NCI-H446 (cell line): ENCODE data around the gene TNS1.

ENCODE experiments used
- DNase-seq, 2 experiments: peaks; one replicate each; lab custom pipeline; 2025; lab: John Stamatoyannopoulos, UW

Gene TNS1

DNA sequence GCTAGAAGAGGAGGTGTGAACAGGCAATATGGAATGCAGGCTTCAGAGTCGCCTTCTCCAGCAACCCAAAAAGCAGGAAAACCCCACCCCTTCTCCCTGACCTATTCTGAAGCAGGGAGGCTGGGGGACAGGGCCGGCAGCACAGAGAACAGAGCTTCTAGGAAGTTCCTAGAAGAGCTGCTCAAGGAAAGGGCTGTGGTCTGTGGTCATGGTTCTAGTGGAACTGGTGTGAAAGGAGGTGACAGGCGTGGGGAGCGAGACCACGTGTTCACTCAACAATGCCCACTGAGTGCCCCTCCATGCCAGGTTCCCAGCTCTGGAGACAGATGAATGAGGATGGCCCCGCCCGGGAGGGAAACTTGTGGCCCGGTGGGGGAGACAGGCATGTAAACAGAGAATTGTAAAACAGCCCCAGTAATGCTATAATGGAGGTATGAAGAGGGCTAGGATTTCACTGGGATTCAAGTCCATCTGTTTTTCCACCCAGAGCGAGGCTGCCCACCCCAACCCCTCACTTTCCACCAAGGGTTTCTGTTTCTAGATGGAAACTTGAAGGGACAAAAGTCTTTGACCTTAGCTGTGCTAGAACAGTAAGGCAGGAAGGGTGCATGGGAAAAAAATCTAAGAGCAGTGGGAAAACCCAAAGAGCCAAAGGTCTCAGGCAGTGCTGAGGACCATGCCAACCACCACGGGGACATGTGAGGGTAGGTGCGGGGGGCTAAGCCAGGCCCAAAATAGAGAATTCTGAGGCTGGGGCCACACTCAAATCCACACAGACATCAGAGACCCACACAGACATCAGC is 71.8 kb downstream of the TNS1 start:
- no peak for DNase-seq

DNA sequence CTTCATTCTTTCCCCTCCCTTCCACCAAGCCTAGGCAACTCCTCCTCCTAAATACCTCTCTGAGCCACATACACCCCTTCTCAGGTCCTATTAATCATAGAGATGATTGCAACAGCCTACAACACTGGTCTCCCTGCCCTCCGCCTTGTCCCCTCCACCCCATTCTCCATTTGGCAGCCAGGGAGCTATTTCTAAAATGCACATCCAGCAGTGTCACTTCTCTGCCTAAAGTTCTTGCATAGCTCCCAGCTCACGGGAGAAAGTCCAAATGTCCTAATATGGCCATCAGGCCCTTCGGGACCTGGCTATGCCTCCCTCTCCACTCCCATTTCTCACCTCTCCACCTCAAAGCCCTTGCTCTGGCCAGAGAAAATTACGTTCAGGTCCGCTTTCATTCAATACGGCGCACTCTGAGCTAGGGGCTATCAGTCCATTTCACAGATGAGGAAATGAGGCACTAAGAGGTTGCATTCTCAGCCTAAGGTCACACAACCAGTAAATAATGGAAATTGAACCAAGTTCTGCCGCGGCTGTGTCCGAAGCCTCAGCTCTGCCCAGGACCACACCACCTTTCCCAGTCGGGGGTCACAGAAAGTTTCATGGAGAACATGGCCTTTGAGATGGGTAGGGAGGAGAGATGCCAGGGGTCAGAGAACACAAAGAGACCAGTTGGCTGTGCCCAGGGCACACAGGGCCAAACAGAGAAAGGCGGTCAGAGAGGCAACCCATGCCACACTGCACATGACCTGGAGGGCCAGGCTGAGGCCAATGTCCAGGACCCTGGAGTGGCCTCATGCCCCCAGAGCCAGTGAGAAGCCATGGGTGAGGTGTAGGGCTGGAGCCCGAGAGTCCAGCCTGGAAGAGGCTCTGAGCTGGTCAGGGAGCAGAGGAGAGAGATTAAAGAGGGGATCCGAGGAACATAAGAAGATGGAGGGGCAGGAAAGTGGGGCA is 72.8 kb downstream of the TNS1 start:
- DNase-seq: no peak

DNA sequence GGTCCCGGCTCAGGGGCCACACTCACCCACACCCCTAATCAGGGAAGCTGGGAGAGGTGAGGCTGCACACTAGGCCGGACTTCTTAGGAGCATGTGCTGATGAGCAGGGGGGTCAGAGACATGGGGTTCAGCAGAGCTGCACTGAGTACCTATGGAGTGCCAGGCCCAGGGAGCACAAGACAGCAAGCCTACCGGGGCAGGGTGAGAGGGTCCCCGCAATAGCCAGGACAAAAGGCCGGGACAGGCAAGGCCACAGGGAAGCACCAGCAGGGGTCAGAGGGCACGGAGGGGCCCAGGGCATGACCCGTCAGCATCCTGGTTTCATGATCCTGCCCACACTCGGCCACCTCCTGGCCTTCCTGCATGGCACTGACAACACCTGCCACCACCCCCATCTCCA is 73.5 kb downstream of the TNS1 start:
- DNase-seq: no peak

DNA sequence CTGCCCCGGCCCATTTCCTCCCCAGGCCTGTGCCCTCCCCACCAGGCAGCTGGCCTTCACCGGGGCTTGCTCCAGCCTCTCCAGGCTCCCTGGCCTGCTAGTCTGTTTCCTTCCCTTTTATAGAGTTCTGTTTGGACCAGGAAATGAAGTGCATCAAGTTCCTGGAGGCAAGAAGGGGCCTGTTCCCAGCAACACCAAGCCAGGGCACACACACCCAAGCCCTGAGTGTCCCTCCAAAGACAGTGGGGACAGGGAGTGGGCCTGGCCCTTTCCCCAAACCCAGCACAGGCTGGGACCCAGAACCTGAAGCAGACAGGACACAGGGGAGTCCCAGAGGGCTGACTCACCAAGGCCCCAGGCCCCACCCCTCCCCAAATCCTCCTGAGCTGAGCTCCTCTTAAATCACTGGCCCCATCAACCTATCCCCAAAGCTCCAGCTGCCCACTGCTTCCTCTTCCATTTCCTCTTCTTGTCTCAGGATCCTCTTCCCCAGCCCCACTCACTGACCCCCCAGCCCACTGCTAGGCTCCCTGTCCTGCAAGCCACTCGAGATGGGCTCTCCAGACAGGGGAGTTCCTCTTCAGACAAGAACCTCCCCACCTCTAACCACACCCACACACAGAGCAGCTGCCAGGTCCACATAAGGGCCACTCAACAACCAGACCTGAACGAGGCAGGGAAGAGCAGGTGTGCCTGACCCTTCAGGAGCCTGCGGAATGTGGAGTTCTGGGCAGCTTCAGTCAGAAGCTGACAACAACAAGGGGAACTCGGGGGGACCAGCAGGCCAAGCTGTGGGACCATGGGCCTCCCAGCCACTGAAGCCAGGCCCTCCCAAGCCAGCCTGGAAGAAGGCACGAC is 74.2 kb downstream of the TNS1 start:
- no peak for DNase-seq

DNA sequence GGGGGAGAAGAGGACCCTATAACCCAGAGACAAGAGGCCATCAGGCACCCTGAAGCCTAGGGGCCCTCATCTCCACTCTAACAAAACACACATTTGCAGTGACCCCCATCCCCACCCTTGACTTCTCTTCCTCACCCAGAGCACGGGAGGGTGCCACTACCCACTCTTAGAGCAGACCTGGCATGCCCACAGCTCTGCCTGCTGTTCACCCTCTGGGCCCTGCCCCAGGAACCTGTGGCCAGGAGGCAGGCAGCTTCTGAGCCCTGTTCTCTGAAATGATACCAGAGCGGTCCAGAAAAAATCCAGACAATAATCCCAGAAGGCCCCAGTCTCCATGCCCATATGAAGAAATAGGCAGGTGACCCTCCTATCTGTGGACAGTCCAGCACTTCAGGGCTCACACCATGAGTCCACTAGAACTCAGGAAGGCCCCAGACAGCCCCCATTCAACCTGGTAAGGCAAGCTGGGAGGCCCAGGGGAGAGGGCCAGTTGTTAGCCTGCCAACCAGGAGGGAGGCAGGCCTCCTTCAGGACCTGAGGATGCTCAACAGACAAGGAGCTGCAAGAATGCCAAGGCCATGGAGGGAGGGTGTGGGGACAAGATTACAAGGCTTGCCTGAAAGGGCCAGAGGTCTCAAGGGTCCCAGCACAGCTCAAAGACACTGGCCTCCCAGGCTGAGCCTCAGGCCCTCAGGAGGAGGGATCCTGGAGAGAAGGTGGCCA is 75.0 kb downstream of the TNS1 start:
- no peak for DNase-seq

DNA sequence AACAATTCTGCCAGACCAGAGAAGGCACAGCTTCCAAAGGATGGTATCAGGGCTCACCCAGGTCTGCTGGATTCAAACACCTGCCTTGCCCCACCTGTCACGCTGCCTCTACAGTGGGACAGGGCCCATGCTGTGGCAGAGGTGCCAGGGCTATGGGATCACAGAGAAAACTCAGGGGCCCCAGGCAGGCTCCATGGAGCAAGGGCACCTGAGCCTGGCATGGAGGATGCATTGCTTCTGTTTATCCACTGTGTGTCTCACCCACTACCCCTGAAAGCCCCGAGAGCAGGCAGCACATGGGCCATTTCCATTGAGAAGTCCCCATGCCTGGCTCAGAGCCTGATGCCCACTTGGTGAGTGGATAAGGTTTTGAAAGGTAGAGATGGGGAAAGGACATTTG is 76.0 kb downstream of the TNS1 start:
- DNase-seq: no peak

DNA sequence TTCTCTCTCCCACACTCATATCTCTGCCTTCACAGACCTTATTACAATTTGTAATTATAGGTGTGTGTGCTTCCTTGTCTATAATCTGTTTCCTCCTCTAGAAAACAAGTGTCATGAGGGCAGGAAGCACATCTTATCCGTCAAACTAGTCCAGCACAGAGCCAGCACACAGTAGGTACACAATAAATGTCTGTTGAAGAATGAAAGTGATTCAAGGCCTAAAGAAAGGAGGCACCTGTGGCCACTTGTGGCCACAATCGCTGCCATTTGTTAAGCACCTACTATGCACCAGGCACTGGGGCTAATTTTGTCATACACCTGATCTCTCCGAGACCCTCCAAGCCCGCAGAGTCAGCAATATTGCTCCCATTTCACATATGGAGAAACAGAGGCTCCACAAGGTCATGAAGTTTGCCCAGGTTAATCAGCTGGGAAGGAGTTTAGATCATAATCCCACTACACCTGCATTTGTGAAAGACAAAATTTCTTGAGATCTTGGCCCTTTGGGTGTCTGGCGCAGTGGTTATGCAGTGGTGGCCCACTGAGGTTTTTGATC is 78.4 kb downstream of the TNS1 start:
- DNase-seq: no peak

DNA sequence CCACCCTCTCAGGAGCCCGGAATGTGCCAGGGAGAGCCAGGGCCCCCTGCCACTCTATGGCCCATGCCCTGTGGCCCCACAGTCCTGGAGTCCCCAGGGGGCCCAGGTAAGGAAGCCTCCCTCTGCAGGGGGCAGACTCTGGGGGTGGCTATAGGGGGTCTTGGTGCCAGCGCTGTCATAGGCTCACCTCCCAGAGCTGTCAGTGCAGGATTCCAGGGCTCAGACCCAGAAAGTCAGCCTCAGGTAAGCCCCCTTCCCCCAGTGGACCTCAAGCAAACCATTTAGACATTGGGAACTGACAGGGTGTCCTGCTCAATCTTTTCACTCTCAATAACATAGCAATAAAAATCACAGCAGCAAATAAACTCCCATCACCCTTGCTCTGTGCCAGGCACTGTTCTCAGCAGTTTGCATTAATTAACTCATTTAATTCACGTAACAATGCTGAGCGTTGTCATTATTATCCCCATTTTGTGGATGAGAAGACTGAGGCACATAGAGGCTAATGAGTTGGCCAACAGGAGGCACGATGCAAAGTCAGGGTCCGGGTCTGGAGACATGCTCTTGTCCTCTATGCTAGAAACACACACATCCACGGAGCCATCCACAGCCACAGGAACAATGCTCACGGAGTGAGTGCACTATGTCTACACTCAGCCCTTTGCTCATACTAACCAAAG is 79.6 kb downstream of the TNS1 start:
- DNase-seq: no peak

DNA sequence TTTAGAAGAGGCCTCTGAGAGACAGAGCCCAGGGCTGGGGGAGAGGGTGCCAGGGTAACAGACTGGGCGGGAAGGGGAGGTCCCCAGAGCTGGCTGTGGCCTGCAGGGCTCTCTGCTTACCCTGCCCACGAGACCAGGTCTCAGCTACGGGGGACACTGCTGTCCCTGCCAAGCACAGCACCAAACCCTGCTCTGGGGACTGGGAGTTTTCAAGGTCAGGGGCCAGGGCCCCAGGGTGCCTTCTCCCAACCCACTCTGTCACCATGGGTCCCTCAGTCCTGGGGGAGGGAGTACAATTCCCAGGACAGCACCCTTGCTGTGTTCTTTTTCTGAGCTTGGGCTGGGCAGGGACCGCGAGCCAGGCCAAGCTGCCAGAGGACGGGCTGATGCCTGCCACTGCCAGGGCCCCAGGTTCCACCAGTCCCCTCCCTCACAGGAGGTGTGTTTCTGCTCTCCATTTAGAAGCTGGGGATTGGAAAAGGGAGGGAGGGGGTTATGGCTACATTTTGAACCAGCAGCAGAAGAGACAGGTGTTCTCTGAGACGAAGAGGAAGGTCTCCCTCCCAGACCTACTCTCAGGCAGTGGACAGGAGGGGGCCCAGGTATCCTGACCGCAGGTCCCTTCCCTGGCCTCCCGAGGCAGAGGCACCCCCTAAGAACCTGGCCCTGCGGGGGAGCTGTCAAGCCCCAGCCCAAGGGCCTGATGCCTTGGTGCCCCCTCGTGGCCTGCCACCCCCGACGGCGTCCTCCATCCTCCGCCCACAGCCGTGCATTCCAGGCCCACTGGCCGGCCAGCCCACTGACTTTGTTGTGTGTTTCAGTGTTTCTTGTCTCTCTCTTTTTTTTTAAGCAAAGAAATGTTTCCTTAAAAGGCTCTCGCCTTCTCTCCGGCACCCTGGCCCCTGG is 80.4 kb downstream of the TNS1 start:
- DNase-seq: no peak

DNA sequence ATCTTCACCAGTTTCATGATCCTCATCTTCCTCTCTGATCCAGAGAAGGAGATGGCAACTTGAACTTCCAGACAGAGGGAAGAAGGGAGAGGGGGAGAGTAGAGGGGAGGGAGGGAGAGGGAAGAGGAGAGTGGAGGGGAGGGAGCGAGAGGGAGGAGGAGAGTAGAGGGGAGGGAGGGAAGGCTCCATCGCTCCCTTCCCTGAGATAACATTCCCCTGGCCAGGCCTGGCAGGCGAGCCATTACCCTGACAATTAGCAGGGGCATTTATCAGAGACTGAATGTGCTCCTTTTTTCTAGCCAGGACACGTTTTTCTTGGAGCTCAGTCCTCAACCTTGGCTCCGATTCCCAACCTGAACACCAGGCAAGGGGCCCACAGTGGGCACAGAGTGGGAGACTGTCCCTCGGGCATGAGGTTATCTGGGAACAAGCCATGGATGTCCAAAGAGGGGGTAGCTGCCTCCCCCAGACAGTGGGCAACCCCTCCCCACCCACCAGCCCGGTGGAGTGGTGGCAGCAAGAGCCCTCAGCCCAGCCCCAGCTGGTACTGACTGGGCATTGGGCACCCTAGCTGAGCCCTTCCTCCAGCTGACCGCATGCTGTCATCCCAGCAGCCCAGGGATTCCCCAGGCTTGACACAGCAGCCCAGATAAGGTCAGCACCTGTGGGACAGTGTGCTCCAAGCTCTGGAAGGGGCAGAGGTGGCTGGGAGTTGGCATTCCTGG is 81.8 kb downstream of the TNS1 start:
- no peak for DNase-seq

DNA sequence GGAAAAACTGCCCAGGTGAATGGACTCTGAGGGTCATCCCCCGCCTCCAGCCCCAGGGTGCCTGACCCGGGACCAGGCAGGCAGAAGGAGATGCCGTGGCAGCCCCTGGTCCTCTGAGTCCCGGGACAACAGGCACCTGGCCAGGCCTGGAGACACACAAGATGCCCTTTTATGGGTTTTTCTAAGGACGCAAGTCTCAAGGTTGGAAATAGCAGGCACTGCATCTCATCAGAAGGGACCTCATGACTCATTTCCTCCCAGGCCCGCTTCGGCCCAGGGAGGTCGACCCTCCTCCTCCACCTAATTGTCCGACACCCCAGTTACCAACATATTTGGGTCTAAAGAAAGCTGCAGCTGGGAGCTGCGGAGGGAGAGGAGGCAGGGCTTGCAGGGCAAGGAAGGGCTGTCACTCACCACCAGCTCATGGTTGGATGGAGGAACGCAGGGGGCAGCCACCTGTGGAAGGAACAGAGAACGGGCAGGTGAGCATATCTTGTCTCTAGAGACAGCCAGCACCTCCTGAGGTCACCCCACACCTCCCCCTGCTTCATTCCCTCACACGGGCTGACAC is 82.9 kb downstream of the TNS1 start:
- no peak for DNase-seq

DNA sequence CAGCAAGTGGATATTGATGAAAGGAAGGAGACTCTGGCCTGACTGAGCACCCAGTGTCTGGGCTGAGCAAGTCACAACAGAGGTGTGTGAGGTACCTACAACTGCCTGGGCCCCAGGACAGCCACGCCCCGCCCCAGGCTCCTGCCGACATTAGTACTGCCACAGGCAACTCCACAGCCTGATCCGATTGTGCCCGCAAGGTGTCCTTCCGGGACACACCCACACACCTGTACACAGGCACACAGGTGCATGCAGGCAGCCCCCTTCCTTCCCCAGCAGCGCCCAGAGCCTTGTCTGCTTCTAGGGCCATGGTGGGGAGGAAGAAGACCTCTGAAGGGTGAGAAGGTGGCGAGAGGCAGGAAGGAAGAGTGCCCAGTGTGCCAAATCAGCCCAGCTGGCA is 83.6 kb downstream of the TNS1 start:
- no peak for DNase-seq

DNA sequence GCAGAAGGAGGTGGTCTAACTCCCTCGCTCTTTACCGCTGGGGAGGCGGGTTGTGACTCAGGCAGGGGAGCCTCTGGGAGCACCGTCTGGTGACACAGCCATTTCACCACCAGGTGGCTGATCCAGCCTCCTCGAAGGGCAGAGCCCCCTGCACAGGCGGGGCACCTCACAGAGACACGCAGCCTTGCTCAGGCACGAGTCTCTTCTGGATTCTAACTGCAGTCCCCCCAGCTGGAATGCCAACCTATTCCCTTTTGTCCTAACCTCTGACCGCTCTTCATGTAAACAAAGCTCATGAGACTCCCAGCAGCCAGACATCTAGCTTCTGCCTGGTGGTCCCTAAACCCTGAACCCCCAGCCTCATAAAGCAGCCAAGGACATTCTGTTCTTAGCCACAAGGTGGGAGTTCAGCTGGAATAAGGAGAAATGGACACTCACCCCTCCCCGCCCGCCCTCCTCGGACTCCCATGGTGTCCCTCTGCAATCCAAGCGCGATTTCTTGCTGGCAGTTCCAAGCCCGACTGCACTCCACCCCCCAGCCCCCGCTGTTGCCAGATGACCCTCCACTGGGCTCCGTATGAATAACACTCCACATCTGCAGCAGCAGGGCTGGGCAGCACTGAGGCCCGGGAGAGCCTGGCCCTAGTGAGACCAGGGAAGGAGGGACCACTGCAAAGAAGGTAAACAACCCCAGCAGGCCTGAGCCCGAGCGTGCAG is 84.3 kb downstream of the TNS1 start:
- no peak for DNase-seq

DNA sequence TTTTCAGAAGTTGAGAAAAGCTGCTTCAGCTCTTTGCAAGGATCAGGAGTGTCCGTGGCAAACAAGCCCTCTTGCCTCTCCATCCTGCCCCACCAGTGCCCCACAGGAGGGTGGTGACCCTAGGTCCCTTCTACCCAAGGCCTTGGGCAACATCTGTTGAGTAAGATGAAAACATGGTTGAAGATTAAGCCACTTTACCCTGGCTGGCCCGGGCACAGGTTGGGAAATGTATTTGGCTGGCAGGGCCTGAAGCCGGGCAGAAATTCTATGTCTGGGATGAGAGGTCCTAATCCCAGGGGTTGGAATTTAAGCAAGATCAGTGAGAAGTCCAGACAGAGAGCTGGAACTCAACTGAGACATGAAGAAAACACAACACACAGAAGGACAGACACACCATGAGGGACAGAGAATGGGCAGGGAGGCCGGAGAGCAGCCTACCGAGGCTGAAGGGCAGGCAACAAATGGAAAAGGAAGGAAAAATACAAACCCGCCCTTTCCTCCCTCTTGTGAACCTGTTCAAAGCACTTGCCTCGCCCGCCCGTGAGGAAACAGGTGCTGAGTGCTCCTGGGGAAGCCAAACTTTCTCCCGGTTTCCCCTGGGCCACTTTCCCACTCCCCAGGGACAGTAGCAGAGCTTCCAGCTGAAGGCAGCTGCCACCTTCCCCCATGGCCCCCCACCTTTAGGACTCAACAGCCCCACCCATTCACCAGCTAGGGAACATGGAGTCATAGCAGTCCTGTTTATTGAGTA is 86.1 kb downstream of the TNS1 start:
- no peak for DNase-seq

DNA sequence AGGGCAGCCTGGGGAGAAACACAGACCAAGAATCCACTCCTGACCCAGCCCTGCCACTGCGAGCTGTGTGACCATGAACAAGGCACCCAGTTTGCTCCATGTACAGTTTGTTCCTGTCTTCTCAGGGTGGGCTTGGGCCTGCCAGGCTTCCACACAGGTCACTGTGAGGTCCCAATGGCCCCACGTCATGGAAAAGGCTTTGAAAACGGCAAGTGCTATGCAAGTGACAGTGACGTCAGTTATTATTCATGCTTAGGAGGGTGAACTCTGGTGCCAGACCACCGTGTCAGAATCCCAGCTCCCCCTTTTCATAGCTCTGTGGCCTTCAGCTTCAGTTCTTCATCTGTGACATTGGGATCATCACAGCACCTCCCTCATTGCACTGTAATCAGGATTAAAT is 87.1 kb downstream of the TNS1 start:
- no peak for DNase-seq

DNA sequence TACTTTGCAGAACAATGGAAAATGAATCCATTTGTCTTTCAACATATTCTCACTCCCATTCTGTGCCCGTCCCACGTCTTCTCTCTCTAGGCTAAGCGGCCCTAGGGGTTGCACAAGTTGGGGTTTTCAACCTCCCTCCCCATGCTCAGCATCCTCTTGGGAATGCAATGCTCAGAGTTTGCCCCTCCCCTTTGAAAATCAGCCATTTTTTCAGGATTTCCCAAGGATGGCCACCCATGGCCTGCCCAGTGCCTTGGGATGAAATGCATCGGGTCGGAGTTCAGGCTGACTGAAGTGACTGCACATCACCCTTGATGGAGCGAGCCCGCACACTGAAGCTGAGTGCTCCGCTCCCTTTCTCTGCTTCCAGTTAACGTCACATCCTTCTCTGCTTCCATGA is 87.9 kb downstream of the TNS1 start:
- DNase-seq: no peak

DNA sequence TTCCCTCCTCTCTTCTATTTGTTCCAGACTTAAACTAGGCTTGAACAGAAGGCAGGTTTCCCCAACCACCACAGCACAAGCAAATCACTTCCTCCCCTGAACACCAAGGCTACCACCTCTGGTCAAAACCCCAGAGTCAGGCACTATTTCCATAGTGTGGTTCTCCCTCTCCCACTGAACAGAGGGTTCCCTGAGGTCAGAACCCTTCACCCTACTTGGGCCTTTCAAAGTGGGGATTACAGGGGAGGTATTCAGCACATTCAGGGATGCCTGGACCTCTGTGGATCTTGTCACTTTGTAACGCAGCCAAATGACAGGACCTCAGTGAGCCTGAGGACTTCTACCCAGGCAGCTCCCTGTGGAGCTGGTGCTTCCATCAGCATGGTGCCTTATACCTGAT is 88.7 kb downstream of the TNS1 start:
- no peak for DNase-seq
